Measurements from ENCODE around the gene PPIH.
"Not testable (repeated sequence)": the region's sequence is repeated elsewhere in the genome, so short reads cannot be mapped to it uniquely, and the experiment has no call there.

PPIH gene

DNA sequence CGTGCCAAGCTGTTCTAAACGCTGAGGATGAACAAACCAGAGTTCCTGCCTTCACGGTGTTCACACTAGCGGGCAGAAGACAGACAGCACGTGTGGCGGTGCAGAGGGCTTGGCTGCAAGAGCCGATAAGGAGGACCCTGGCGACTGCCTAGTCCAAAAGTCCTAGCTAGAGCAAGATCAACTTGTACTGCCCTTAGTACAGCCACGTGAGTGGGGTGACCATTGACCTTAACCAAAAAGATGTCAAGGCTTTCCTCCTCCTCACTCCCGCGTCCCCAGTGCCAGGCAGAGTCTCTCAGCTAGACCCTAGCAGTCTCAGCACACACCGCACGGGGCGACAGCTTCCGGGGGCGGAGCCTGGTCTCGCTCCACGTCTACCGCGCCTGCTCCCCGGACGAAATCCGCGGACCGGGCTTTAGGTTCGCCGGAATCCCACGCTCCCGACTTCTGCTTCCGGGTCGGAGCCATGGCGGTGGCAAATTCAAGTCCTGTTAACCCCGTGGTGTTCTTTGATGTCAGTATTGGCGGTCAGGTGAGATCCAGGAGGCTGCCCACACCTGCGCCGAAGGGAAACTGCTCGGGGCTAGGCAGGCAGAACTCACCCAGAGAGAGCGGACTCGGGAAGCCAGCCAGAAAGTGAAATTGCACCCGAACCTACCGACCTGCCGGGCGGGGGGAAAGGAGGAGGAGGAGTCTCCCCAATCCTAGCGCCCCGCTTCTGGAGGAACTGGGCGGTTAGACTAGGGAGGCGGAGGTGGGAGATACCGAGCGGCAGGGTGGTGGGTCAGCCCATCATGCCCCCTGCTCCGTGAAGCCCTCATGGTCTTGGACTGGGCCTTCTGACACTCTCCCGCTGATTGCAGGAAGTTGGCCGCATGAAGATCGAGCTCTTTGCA is at the start of gene PPIH:
TSS of gene PPIH (plus strand) at position 443 of the 896 bp plus-strand sequence. CDS start at position 467, 24 bp downstream.
- peak; percentile 92 for DNase-seq (ENCODE audit: low spot score)

DNA sequence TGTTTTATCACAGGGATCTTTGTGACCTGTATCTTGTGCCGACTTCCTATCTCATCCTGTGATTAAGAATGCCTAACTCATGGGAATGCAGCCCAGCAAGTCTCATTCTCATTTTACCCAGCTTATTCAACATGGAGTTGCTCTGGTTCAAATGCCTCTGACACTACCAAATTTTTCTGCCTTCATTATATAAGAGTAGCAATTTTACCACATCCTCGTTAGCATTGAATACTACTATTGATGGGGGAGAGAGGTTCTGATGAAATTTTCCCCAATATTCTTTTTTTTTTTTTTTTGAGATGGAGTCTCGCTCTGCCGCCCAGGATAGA is 44.5 kb upstream of the PPIH start:
- DNase-seq (ENCODE audit: low spot score) = no peak

DNA sequence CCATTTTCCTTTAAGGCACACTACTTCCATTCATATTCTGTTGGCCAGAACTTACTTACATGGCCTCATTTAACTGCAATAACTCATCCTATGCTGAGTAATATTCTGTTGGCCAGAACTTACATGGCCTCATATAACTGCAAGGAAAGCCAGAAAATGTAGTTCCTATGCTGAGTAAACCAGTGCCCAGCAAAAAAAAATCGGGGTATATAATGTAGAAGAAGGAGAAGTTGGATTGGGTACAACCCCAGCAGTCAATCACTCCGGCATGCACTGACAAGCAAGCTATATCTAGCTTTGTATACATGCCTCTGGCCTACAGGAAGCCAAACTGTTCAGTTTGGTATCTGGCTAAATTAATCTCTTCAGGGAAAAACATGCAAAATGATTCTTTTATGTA is 39.4 kb upstream of the PPIH start:
- DNase-seq (ENCODE audit: low spot score) = no peak

DNA sequence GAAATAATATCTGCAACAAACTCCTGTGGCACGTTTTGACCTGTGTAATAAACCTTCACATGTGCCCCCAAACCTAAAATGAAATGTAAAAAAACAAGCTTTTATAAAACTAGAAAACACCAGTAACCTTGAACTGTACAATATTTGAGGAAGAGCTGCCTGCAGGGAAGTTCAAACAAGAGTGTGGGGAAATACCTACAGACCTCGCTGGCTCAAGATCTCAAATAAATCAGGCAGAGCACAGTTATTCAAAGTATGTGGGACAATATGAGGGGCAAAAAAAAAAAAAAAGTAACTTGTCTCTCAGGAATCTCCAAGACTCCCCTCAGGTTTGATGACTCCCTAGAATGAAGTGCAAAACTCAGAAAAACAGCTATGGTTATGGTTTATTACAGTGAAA is 37.9 kb upstream of the PPIH start:
- DNase-seq (ENCODE audit: low spot score) = no peak

DNA sequence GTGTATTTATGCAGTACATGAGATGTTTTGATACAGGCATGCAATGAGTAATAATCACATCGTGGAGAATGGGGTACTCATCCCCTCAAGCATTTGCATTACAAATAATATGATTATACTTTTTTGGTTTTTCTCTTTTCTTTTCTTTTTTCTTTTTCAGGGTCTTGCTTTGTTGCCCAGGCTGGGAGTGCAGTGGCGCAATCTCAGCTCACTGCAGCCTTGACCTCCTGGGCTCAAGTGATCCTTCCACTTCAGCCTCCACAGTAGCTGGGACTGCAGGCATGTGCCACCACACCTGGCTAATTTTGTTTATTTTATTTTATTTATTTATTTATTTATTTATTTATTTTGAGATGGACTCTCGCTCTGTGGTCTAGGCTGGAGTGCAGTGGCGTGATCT is 37.0 kb upstream of the PPIH start:
- DNase-seq (ENCODE audit: low spot score) = not testable (repeated sequence)

DNA sequence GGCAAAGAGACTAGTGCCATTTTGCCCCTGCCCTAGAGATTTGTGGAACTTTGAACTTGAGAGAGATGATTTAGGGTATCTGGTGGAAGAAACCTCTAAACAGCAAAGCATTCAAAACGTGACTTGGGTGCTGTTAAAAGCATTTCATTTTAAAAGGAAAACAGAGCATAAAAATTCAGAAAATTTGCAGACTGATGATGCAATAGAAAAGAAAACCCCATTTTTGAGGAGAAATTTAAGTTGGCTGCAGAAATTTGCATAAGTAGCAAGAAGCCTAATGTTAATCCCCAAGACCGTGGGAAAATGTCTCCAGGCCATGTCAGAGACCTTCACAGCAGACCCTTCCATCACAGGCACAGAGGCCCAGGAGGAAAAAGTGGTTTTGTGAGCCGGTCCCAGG is 31.0 kb upstream of the PPIH start:
- not testable (repeated sequence) for DNase-seq (ENCODE audit: low spot score)

DNA sequence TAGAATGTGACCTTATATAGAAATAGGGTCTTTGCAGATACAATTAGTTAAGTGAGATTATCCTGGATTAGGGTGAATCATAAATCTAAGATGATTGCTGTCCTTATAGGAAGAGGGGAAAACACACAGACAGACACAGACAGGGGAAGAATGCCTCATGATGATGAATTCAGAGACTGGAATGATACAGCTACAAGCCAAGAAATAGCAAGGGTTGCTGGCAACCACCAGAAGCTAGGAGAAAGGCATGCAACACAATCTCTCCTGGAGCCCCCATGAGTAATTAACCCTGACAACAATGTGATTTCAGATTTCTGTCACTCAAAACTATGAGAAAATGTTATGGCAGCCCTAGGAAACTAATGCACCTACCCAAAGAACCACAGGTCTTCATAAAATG is 19.1 kb upstream of the PPIH start:
- no peak for DNase-seq (ENCODE audit: low spot score)

DNA sequence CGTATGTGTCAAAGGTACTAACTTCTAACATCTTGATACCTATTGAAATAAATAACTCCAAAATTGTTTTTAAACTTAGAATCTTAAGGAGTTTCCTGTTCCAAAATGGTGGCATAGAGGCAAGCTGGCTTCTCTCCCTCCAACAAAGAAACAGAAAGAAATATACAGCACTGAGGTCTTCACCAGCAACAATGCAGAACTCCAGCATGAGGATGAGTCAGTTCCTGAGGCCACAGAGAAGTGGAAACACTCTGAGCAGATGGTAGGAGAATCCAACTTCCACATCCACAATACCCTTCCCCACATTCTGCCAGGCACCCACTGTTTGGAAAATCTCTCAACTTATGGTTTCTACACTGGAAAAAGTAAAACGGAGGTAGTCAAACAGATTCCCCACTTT is 12.2 kb upstream of the PPIH start:
- no peak for DNase-seq (ENCODE audit: low spot score)

DNA sequence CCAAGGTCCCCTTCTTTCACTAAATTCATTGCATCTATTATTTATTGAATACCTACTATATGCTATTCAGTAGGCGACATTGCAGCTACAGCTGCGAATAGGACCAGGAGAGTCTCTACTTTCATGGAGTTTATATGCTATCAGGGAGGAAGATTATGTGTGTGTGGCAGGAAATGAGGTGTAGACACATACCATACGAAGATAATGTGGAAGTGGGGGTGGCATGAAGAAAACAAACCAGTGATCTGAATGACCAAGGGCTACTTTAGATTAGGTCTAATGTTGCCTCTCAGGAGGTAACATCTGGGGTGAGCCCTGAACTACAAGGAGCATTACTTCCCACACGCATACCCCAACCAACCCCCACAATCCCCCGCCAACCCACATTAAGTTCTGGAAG is 1.0 kb upstream of the PPIH start:
- peak; percentile 11 for DNase-seq (ENCODE audit: low spot score)

DNA sequence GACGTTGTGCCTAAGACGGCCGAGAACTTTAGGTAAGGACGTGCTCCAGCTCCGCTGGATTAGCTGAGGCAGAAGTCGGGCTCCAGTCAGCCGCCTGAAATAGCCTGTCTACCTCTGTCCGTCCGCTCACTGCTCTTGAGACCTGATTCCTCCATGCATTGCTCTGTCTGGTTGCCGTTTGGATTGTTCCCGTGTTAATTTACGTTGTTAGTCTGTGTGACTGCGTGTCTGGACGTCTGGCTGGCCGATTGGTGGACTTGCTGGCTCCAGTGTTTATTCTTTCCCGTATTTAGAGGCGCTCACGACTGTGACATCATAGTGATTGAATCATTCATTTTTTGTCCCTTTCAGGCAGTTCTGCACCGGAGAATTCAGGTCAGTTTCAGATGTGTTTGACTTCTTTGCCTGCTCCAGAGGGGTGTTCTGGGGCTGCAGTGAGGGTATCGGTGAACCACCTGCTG is 684 bp downstream of the PPIH start:
- peak; percentile 35 for DNase-seq (ENCODE audit: low spot score)

DNA sequence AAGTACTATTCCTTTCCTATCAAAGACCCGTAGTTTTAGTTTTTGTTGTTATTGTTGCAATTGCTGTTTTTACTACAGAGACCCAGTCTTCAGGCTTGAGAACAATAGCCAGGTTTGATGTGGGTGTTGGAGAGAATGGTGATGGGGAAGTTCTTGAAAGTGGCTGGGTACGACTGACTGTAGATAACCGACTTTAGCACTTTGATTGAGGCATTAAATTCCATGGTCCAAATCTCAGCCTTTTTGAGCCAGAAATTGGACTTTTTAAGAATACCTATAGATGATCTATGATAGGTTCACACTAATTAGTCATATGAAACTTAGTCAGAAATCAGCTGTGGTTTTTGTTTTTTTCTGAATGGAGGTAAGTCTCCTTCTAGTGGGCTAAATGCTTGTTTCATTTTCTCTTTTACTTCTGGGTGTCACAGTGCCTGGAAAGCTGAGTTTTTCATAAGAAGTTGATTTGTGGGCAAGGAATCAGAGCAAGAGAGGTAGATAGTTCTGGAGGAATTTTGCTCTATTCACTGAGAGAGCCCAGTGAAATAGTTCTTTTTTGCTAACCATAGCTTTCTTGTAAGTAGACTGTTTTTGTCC is 2.8 kb downstream of the PPIH start:
- DNase-seq (ENCODE audit: low spot score) = no peak

DNA sequence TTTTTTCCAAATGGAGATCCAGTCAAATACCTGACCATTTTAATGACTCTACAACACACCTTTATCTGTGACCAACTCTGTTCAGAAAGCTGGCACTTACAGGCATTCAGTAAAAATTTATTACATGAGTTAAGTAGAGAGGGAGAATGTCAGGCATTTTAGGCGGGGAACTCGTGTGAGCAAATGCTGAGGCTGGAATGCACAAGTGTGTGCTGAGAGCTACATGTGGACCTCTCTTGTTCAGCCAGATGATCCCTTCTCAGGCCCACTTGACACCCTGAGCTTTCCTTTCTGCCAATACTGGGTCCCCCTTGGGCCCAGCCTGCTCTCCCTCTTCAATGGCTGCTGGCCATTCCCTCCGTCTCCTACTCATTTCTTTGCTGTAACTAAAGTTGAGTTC is 11.7 kb downstream of the PPIH start:
- DNase-seq (ENCODE audit: low spot score) = no peak

DNA sequence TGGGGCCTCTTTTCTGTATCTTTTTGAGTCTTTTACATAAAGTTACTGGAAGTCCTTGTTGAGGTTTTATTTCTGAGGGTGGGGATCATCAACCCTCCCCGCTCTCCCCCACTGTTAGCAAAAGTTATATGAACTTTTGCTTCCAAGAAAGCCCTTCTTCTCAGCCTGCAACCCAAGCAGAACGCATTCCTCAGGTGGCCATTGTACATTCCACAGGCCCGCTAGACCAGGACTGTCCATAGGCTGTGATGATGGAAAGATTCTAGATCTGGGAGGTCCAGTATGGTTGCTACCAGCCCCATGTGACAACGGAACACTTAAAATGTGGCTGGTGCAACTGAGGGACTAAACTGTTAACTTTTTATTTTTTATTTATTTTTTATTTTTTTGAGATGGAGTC is 12.2 kb downstream of the PPIH start:
- DNase-seq (ENCODE audit: low spot score) = no peak

DNA sequence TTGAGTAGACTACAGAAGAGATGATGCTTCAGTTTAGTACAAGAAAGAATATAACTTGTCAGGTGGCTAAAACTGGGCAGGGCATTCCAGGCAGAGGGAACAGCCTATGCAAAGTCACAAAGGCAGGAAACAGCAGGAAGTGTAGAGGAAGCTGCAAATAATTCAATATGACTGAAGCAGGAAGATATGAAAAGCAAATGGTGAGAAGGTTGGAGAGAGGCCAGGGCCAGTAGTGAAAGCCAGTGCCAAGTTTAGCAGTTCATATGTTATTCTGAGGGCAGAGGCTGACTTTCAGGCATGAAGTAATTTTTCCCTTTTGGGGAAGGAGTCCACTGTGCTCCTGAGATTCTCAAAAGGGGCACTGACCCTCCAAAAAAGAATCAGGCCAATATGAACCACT is 16.0 kb downstream of the PPIH start:
- no peak for DNase-seq (ENCODE audit: low spot score)

DNA sequence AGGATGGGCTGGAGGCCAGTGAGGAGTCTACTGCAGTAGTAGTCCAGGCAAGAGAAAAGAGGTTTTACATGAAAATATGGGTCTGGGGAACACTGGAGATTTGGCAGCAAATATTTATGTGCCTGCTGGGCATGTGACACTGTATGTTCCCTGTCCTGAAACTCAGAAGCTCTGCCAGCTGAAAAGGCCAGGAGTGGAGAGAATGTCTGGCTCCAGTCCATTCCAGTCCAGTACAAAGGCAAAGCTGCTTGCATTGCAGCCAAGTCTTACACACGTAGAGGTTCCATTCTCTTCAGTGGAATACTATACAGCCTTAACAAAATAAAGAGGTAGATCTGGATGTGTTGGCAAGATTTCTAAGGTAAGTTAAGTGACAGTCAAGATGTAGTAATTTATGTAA is 16.5 kb downstream of the PPIH start:
- no peak for DNase-seq (ENCODE audit: low spot score)

DNA sequence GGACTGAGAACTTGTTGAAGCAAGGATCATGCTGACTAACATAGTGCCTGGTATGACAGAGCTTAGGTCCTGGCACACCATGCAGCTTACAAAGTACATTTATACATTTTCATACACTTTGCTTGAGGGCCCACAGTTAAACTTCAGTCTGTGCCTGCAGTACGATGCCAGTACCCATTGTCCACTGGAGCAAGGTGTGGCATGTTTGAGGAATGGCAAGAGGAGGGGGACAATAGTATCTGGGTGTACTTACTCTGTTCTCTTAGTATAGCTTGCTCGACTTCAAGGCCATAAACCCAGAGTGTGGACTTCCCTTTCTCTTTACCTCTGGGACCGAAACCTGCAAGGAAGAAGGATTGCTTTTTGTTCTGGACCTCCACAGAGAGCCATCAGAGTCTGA is 17.2 kb downstream of the PPIH start:
- DNase-seq (ENCODE audit: low spot score) = no peak

DNA sequence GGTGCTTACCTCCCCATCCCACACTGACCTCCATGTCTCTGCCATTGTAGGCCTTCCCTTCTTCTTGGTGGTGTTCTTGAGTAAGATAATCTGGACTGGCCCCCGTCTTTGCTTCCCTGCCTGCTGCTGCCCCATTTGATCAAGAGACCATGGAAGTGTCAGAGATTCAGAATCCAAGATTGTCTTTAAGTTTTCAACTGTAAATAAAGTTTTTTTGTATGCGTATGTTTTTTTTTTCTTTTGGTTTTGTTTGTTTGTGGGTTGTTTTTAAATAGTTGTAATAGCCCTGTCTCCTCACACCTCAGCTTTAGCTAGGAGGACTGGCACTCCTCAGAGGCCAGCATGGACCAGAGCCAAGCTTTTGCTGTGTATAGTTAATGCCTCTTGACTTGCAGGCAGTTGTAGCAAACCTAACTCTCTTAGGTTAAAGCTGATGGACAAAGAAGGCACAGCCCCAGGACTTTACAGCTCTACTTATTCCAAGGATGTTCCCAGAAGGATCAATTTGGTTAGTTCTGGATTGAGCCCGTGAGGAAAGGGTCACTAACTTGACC is 18.4 kb downstream of the PPIH start:
- no peak for DNase-seq (ENCODE audit: low spot score)

DNA sequence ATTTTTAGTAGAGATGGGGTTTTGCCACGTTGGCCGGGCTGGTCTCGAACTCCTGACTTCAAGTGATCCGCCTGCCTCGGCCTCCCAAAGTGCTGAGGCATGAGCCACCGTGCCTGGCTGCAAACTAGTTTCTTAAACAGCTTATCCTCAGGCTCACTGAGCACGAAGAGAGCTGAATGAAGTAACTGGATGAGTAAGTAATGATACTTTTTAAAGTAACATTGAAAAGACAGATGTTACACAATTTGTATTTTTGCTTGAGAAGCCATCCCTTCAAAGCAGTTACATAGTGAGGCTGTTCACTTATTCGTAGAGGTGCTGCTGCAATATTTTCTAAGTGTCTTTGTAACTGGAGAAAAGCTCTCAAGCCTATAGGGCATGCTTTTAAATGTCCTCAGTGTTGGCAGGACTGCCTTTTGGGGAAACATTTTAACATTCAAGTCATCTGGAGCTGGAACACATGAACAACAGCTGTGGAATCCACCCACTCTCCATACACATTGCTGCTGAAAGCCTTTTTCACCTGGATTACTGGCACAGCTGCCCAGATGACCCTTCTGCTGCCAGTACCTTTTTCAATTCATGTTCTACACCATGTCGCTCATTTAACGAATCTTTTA is 21.3 kb downstream of the PPIH start:
- DNase-seq (ENCODE audit: low spot score) = no peak

DNA sequence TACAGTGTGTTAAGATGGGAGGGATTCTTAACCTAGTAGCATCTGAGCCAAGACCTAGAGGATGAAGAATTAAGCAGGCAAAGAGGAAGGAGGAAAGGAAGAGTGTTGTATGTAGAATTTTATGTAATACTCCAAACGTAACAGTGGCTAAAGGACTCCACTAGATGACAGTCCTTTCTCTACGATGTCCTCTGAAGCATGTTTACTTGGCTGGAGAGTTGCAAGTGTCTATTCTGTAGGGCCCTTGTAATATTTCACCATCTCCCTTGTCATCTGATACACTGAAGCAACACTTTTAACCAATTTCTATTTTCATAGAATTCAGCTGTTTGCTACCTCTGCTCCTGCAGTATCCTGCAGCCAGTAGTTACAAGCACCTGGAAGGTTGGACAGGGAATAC is 21.8 kb downstream of the PPIH start:
- DNase-seq (ENCODE audit: low spot score) = no peak

DNA sequence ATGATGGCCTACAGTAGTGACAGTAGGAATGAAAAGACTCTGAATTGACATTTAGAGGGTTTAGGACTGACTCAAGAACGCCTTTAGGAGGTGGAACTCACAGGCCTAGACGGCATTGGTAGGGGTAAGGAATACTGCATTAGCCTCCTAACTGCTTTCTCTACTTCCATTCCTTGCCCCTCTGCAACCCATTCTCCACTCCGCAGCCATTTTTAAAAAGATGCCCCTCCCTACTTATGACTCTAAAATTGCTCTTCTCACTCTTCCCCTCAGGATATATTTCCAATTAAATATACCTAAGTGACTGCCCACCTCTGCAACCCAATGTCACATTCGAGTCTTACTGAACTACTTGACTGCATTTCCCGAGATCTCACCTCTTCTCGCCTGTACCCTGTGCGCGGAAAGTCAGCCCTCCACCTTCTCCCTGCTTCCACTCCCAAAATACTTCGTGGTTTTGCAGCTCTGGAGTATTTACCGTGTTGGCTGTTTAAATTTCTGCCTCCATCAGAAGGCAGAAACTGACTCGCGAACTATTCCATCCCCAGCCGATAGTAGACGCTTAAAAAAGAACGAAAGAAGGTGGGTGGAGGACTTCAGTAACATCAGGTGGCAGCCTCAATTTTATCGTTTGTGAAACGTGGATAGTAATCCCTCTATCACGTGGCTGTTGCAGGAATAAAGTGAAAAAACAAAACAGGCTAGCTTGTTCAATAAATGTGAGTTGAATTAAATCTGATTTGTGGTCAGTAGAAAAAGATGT is 22.9 kb downstream of the PPIH start:
- DNase-seq (ENCODE audit: low spot score) = peak; percentile 46

DNA sequence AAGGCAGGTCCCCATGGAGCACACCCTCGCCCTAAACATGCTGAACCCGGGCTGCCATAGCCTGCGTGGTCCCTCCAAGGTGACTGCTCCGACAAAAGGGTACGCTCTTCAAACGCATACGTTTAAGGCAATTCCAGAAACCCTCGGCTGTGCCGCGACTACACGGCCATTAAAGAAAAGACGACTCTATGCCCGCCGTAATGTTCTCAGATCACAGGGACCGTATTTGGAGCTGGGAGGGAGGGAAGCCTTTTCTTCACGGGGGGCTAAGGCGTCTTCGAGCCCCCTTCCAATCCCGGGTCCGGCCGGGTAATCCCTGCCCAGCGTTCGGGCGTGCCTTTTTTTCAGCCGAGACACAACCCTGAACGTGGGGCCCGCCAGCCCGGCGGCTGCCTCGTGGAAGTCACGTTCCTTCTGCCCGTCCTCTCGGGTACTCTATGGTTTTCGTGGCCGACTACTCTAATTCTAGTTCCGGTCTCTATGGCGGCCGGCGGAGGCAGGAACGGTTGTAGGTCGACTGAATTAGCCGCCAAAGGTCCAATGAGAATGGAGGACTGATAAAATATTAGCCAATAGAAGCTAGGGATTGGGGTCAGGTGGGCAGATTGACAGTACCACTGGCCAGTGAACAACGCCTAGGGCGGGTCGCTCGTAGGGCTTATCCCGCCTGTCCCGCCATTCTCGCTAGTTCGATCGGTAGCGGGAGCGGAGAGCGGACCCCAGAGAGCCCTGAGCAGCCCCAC is 23.7 kb downstream of the PPIH start, which contains the start of gene YBX1:
TSS of gene YBX1 (plus strand) at position 678 of the 743 bp plus-strand sequence. CDS start 148 bp downstream, outside the sequence.
- DNase-seq (ENCODE audit: low spot score) = peak; percentile 99

DNA sequence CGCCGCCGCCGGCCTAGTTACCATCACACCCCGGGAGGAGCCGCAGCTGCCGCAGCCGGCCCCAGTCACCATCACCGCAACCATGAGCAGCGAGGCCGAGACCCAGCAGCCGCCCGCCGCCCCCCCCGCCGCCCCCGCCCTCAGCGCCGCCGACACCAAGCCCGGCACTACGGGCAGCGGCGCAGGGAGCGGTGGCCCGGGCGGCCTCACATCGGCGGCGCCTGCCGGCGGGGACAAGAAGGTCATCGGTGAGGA is 24.2 kb downstream of the PPIH start:
- not testable (repeated sequence) for DNase-seq (ENCODE audit: low spot score)

Data from SW480 (cell line).